Astrocyte (in vitro differentiated cells and primary cell): ENCODE results near the gene TLX2.

Experiments
- CTCF ChIP-seq: IDR thresholded peaks from 2 replicates; pipeline ENCODE4 v1.5.1; 2011; ENCODE audit warnings: low read depth, mild to moderate bottlenecking, inconsistent platforms, low read length, moderate library complexity; ENCODE audit not compliant: insufficient read depth
- EZH2 ChIP-seq: IDR thresholded peaks from 2 replicates; pipeline ENCODE4 v1.6.1; 2012; ENCODE audit warnings: mild to moderate bottlenecking, low read length, inconsistent platforms; ENCODE audit not compliant: insufficient read depth

GRCh38 chr2:74500578-74500946 is 13.7 kb upstream of the TLX2 start:
- TF ChIP-seq CTCF (no peak), EZH2 (no peak)
